Left cardiac atrium (tissue), 4 donors: ENCODE results near the gene CFTR. TPM values are rescaled to one million over a fixed set of nuclear protein-coding genes. Genes with fewer than 3 reads are reported as not detected.
A peak's percentile ranks its signal among the peaks of the same experiment; 100 is the strongest.

Experiments used
- ATAC-seq, 2 donors: fragments of 200-7000 bp; cut with Tn5 transposase; one replicate each; pipeline ENCODE4 v1.9.1; 2020; ENCODE audit warnings: mild to moderate bottlenecking in 2 of 2, moderate library complexity in 2 of 2
- DNase-seq: peaks from one replicate; pipeline ENCODE4 v3.0.0-alpha.2; 2020
- intact Hi-C, 2 donors: fragments of 100-400 bp; cut with DNase I; formaldehyde crosslinking; loops; one replicate each; pipeline versions ENCODE4 v1.14.1 to v1.15.1; 2022 to 2023
- total RNA-seq, 2 donors: library from RNA; stranded (reverse); fragmentation: NEBNext Ultra II Directional; extraction: Animal tissue kit (Norgen Biotek cat#: 25700); gene quantifications; one replicate each; pipeline ENCODE4 v1.2.1, GENCODE V29; 2021
- donor health status: DM: no; HTN: yes; CAD: no.
- donor health status: DM: no; HTN: yes; CAD: no; lungs with severe emphysema.
- donor health status: DM: yes; HTN: yes; CAD: no.
- donor health status: Dilated cardiomyopathy.

The CFTR gene
- total RNA-seq, 2 donors from 2014 or later = 0.37 to 0.68 TPM

DNA sequence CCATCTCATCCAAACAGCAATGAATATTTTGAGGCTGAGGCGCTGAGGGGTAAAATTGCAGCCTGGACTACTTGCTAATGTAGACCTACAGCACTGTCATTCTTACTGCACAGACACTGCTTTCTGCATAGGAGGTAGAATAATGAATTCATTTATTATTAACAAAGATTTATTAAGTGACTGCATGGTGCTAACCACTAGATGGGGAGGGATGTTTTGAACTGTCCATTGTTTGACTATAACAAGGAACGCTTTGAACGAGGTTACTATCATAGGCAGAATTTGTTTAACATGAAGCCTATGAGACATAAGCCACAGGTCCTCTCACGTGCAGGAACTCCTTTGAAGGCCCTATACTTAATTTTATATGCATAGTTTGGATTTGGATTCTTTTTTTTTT is 143.8 kb downstream of the CFTR start:
- intact Hi-C loops = no loop called here
- no peak for ATAC-seq
- DNase-seq = no peak

GRCh38 chr7:117630501-117630900 is 150.7 kb downstream of the CFTR start:
- intact Hi-C loops = no loop called here
- no peak for DNase-seq
- ATAC-seq = no peak

GRCh38 chr7:117630907-117631564 is 151.2 kb downstream of the CFTR start:
- intact Hi-C loops = no loop called here
- no peak for ATAC-seq
- DNase-seq = no peak

DNA sequence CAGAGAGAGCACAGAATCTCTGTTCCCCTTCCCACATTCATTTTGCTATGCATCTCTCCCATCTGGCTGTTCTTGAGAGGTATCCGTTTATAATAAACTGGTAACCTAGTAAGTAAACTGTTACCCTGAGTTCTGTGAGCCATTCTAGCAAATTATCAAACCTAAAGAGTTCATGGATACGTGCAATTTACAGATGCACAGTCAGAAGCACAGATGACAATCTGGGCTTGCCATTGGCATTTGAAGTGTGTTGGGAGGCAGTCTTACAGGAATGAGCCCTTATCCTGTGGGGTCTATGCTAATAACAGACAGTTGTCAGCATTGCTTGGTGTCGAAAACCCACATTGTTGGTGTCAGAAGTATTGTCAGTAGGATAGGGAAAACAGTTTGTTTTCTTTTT is 151.8 kb downstream of the CFTR start:
- ATAC-seq (no peak), DNase-seq (no peak)
- intact Hi-C loops = no loop called here

DNA sequence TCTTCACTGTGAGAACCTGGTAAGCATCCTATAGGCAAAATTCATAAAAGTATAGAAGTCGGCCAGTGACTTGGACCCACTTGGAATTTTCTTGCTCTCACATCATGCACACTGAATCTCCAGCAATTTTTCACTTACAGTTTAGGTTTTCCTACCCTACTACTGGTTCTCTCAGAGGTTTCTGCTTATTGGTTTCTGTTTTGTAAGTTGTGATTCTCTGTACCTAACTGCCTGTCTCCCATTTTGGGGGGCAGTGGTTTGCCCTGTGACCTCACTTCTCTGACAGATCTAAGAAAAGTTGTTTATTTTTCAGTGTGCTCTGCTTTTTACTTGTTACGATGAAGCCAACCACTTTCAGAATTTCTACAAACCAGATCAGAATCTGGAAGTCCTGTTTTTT is 158.1 kb downstream of the CFTR start:
- ATAC-seq (no peak), DNase-seq (no peak)
- intact Hi-C loops = no loop called here

- intact Hi-C loops = no loop called here
- ATAC-seq = no peak
- no peak for DNase-seq
These were observed 160.1 kb downstream of the CFTR start for GRCh38 chr7:117639966-117640365.

DNA sequence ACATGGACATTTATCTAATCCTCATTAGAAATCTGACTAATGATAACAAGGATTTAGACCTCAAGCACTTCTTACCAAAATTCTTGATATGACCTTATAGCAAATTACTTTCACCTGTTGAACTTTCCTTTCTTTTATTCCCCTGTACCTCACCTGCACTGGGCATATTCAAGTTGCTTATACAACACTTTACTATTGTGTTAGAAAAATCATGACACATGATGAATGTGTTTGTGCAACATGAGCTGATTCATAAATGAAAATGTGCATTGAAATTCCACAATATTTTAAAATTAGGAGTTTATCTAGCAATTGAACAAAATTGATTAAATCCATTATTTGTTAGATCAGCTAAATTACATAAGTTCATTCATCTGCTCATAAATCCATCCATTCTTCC is 160.6 kb downstream of the CFTR start:
- intact Hi-C loops = no loop called here
- DNase-seq = no peak
- ATAC-seq = no peak

DNA sequence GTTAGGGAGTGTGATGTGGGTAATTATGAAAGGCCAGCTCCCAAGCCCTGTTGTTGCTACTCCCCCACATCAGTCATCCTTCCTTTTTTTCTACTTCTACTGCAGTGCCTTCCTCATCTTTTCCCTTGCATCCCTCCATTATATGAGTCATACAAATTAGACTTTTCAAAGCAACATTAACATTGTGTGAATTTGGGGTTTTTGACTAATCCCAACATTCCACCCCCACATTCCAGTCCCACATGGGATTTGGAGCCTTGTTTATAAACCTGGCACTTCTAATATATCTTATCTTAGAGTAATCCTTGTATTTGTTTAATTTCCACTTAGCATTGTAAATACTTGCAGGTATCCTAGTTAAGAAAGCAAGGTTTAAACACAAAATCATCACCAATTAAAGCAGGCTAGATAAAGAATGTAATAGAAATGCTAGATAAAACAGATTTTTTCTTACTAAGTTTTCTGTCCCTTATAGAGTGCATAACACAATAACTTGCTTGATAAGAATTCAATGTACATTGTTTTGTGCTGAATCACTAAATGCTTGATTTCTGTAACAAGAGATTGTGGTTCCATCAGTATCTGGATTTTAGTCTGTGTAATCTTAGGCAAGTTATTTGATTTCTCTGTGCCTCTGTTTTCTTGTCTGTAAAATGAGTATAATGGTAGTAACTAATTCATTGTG is 165.8 kb downstream of the CFTR start:
- peak in 1 of 2 donors; percentile 70 for ATAC-seq
- intact Hi-C loops = no loop called here
- no peak for DNase-seq

GRCh38 chr7:117648203-117648866 is 168.5 kb downstream of the CFTR start:
- ATAC-seq (no peak), DNase-seq (no peak)
- intact Hi-C loops = no loop called here

GRCh38 chr7:117652943-117653680 is 173.3 kb downstream of the CFTR start:
- intact Hi-C loops = no loop called here
- ATAC-seq (no peak), DNase-seq (no peak)

GRCh38 chr7:117654780-117655179 is 175.0 kb downstream of the CFTR start:
- intact Hi-C loops = no loop called here
- ATAC-seq (no peak), DNase-seq (no peak)

DNA sequence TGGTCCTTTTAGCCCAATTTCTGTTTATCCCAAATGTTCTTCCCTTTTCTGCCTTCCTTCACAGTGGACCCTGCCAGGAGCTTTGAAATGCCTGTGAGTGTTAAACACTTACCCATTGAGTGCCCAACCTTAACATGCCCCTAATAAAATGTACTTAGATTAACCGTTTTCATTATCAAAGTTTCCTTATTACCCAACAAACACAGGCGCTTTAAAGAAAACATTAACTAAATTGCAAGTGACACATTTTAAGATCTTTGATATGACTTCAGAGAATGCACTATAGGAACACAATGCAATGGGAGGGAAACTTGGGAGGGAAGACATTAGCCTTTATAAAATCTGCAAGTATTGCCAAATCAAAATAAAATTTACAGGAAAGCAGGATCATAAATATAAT is 177.0 kb downstream of the CFTR start:
- DNase-seq (no peak), ATAC-seq (no peak)
- intact Hi-C loops = no loop called here

GRCh38 chr7:117659531-117660011 is 179.7 kb downstream of the CFTR start:
- intact Hi-C loops = no loop called here
- peak; percentile 24 for DNase-seq
- no peak for ATAC-seq

GRCh38 chr7:117661328-117661727 is 181.5 kb downstream of the CFTR start:
- ATAC-seq (no peak), DNase-seq (no peak)
- intact Hi-C loops = no loop called here

DNA sequence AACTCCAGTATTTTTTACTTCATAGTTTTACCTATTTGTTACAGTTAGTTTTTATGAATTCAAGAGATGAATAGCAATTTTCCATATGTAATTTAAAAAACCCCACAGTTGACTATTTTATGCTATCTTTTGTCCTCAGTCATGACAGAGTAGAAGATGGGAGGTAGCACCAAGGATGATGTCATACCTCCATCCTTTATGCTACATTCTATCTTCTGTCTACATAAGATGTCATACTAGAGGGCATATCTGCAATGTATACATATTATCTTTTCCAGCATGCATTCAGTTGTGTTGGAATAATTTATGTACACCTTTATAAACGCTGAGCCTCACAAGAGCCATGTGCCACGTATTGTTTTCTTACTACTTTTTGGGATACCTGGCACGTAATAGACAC is 184.2 kb downstream of the CFTR start:
- DNase-seq = no peak
- intact Hi-C loops = no loop called here
- no peak for ATAC-seq

DNA sequence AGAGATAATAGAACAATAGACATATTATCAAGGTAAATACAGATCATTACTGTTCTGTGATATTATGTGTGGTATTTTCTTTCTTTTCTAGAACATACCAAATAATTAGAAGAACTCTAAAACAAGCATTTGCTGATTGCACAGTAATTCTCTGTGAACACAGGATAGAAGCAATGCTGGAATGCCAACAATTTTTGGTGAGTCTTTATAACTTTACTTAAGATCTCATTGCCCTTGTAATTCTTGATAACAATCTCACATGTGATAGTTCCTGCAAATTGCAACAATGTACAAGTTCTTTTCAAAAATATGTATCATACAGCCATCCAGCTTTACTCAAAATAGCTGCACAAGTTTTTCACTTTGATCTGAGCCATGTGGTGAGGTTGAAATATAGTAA is 185.5 kb downstream of the CFTR start:
- no peak for DNase-seq
- intact Hi-C loops = no loop called here
- no peak for ATAC-seq

DNA sequence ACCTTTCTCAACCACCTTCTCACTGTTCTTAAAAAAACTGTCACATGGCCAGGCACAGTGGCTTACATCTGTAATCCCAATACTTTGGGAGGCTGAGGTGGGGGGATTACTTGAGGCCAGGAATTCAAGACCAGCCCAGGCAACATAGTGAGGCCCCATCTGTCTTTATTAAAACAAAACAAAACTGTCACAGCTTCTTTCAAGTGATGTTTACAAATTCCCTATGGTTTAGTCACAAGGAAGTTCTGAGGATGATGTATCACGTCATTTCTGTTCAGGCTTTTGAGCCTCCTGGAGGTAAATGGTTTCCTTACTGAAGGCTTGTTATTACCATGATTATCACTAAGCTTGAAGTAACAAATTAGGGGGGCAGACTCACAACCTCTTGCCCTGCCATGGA is 186.2 kb downstream of the CFTR start:
- no peak for ATAC-seq
- no peak for DNase-seq
- intact Hi-C loops = no loop called here

DNA sequence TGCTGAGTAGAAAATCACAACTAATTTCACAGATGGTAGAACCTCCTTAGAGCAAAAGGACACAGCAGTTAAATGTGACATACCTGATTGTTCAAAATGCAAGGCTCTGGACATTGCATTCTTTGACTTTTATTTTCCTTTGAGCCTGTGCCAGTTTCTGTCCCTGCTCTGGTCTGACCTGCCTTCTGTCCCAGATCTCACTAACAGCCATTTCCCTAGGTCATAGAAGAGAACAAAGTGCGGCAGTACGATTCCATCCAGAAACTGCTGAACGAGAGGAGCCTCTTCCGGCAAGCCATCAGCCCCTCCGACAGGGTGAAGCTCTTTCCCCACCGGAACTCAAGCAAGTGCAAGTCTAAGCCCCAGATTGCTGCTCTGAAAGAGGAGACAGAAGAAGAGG is 186.9 kb downstream of the CFTR start:
- DNase-seq (no peak), ATAC-seq (no peak)
- intact Hi-C loops = no loop called here

DNA sequence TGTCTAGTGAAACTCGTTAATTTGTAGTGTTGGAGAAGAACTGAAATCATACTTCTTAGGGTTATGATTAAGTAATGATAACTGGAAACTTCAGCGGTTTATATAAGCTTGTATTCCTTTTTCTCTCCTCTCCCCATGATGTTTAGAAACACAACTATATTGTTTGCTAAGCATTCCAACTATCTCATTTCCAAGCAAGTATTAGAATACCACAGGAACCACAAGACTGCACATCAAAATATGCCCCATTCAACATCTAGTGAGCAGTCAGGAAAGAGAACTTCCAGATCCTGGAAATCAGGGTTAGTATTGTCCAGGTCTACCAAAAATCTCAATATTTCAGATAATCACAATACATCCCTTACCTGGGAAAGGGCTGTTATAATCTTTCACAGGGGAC is 187.6 kb downstream of the CFTR start:
- DNase-seq (no peak), ATAC-seq (no peak)
- intact Hi-C loops = no loop called here

GRCh38 chr7:117669818-117670217 is 190.0 kb downstream of the CFTR start:
- intact Hi-C loops = loop anchor here in 1 of 2 donors (10.0 kb wide), 1 partner anchor 215 kb away; no protein-coding TSS in a partner anchor
- ATAC-seq = peak in 1 of 2 donors; percentile 63
- no peak for DNase-seq
